Endometrium (tissue), 2 donors: ENCODE results near the gene VPS29.
A peak's percentile ranks its signal among the peaks of the same experiment; 100 is the strongest.
"Not testable (repeated sequence)": the region's sequence is repeated elsewhere in the genome, so short reads cannot be mapped to it uniquely, and the experiment has no call there.

Source experiments
- FAIRE-seq: peaks from 2 replicates; lab custom pipeline; 2012; peaks lifted over from hg19 to GRCh38; lab: Jason Lieb, UNC
- donor health status: control.
- donor health status: control.

The VPS29 gene

DNA sequence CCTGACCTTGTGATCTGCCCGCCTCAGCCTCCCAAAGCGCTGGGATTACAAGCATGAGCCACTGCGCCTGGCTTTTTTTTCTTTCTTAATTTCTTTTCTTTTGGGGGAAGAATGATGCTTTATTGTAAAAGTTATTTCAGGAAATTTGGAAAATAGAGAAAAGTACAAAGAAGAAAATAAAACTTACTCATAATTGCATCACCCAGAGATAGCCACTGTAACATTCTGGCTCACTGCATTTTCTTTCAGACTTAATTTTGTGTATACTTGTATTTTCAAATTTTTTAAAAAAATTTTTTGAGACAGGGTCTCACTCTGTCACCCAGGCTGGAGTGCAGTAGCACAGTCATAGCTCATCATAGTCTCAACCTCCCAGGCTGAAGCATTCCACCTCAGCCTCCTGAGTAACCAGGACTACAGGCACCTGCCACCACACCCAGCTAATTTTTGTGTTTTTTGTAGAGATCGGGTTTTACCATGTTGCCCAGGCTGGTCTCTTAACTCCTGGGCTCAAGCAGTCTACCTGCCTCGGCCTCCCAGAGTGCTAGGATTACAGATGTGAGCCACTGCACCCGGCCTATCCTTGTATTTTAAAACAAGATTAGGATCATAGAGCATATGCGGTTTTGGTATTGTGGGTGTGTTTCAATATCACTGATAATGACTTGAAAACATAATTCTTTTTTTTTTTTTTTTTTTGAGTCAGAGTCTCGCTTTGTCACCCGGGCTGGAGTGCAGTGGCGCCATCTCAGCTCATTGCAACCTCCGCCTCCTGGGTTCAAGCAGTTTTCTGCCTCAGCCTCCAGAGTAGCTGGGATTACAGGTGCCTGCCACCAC lies 19.2 kb upstream of the VPS29 start:
- FAIRE-seq, result not testable (repeated sequence)

DNA sequence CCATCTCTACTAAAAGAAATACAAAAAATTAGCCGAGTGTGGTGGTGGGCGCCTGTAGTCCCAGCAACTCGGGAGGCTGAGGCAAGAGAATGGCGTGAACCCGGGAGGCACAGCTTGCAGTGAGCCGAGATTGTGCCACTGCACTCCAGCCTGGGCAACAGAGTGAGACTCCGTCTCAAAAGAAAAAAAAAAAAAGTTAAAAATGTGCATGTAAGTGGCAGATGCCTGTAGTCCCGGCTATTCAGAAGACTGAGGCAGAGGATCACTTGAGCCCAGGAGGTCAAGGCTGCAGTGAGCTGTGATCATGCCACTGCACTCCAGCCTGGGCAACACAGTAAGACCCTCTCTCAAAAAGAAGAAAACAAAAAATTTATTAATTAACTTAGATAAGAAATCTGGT lies 16.1 kb upstream of the VPS29 start:
- not testable (repeated sequence) for FAIRE-seq

DNA sequence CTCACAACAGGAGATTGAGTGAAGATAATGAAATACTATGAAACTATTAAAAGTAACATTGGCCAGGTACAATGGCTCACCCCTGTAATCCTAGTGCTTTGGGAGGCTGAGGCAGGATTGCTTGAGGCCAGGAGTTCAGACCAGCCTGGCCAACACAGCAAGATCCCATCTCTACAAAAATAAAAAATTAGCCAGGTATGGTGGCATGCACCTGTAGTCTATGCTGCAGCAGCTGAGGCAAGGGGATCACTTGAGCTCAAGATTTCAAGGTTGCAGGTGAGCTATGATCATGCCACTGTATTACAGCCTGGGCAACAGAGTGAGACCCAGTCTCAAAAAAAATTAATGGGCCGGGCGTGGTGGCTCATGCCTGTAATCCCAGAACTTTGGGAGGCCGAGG lies 15.1 kb upstream of the VPS29 start:
- no peak for FAIRE-seq

DNA sequence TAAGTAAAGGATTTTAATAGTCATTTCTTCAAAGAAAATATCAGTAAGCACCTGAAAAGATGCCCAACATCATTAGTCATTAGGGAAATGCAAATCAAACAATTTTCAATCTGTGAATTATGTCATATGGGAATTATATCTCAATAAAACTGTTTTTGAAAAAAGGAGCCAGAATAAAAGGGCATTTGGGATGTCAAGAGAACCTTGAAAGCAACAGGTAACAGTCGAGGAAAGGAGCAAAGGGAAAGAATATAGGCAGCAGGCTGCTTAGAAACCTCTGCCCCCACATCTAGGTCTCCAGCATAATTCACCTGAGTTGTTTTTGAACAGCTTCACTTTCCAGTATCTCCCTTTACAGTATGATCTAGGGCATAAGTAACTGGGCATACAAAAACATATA lies 12.5 kb upstream of the VPS29 start:
- FAIRE-seq, result no peak

DNA sequence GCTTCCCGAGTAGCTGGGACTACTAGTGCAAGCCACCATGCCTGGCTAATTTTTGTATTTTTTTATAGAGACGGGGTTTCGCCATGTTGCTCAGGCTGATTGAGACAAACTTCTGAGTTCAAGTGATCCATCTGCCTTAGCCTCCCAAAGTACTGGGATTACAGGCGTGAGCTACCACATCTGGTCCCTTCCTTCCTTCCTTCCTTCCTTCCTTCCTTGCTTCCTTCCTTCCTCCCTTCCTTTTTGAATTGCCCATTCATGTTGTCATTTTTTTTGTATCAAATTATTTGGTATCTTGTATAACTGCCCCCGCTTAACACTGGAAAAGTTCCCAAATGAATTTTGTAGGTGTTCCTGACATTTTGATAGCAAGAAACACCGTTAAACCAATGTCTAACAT lies 11.9 kb upstream of the VPS29 start:
- FAIRE-seq, result no peak

DNA sequence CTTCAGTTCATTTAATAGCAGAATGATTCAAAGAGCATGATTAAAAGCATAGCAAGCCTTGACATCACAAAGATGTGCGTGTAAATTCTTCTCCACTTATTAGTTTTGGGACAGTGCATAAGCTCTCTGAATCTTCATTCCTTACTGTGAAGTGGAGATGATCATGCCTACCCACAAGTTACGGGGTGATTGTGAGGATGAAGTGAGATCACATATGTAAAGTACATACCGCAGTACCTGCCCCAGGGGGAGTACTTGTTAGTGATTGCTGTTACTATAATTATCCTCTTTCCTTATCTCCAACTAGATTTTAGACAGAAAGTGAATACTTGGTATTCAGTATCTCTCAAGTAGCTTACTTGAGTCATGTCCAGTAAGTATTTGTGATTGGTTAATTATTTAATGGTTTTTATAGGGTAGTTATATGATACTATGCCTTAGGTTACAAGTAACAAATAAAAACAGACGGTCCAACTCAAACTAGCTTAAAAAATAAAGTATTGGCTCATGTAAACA lies 6.2 kb upstream of the VPS29 start:
- no peak for FAIRE-seq

DNA sequence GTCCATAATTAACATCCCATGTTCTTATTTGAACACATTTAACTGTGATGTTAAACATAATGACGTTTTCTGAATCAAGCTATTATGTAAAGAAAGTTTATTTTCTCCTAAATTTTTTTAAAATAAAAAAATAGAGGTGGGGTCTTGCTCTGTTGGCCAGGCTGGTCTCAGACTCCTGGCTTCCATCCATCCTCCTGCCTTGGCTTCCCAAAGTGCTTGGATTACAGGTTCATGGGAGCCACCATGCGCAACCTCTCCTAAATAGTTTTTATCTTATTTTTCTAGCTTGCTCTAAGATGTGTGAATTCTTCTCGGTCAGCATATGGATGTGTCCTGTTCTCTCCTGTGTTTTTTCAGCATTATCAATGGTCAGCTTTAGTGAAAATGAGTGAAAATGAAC lies 3.4 kb upstream of the VPS29 start:
- FAIRE-seq, result no peak

DNA sequence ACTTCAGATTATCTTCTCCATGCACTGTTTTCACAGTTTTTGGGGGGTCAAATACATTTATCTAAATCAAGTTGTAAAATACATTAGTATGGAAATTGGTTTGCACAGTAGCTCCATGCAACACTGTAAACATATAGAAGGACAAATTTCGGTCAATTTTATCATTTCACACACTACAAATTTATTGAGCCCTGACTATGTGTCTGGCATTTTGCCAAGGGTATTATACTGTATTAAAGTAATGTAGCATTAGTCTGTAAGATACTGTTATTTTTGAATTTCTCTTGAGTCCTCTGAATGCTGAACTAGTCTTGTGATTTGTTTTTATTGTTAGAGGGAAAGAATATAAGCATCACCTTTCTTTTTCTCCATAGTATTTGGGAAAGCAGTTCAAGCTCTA lies 1.5 kb upstream of the VPS29 start:
- FAIRE-seq, result no peak

DNA sequence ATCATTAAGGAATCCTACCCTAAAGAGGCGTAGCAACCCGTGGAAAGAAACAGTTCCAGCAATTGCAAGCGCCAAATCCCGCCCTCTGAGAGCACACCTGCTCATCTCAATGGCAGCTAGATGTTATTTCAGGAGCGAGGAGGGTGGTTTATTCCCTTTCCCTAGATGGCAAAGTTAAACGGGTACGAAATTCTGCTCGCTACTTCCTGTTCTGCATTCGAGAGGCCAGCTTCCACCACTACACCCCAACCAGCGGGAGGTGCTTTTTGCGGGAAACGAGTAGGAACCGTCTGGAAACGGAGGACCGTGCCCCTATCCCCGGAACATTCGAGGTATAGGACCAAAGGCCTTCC lies 536 bp downstream of the VPS29 start:
- no peak for FAIRE-seq

DNA sequence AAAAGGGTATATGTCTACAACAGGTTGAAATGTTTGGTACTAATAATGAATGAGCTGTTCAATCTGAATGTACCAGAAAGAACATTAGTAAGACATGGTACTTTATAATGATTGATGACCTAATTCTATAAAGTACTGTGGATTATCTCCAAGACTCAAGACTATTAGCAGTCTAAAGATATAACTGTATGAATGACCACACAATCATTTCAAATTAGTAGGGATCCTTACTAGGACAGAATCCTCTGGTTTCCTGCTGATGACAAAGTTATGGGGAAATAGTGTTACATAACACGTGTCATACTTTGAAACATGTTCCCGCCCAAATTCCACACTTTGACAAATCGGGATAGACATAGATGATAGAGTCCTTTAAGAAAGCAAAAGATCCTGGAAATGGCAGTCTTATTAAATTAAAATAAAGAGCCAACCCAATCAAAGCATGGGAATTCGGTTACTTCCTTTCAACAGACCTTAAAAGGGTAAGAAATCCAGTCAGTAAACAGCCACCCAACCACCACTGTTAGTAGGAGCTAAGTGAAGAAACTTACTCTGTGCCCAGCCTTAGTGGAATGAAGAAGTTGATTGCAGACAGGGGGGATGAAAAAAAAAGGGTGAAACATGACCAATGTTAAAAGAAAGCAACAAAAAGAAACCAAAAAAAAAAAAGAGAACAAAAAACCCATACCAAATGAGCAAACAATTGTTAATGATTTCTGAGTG lies 2.8 kb downstream of the VPS29 start:
- FAIRE-seq, result no peak

DNA sequence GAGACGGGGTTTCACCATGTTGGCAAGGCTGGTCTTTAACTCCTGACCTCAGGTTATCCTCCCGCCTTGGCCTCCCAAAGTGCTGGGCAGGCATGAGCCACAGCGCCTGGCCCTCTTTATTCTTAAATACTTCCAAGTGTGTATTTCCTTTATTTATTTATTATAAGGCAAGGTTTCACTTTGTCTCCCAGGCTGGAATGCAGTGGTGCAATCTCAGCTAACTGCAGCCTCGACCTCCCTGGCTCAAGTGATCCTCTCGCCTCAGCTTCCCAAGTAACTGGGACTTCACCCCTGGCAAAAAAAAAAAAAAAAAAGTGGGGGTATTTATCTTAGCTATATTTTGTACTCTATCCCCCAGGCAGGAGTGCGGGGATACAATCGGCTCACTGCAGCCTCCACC lies 26.5 kb downstream of the VPS29 start:
- no peak for FAIRE-seq

DNA sequence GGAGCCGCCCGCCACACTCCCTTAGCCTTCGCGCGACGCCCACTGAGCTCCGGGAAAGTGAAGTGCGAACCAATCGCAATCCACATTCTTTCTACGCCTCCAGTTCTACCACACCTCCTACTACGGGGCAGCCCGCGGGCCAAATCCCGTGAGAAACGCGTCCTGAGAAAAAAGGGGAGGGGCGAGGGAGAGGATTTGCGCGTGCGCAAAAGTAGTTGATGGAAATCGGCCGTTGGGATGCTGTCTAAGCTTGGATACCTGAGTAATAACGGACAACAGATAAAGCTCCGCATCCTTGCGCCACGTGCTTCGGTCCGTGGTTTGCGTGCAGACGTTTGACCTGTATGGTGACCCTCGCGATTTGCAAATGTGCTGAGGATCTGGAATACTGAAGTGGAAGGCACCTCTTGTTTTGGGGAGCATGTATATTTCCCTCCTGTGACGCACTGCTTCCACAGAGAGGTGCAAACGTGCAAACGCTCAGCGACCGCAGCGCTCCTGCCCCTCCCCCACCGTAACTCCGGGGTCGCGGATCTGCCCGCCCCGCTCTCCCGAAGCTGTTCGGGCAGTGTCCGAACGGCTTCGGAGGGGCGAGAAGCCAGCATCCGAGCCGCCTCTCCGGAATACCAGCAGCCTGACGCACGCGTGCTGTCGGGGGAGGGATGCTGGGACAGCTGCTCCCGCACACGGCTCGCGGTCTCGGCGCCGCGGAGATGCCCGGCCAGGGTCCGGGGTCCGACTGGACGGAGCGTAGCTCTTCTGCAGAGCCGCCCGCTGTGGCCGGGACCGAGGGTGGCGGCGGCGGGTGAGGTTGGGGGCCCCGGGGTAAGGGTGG lies 33.5 kb downstream of the VPS29 start, which contains the start of the genes FAM216A and GPN3:
Gene FAM216A (plus strand): TSS at position 632 of the 835 bp plus-strand sequence. CDS start 31 bp downstream, at position 663.
Gene GPN3 (minus strand): TSS at position 44 of the 835 bp plus-strand sequence. CDS start 54 bp downstream, outside the sequence.
- peak; percentile 94 for FAIRE-seq

DNA sequence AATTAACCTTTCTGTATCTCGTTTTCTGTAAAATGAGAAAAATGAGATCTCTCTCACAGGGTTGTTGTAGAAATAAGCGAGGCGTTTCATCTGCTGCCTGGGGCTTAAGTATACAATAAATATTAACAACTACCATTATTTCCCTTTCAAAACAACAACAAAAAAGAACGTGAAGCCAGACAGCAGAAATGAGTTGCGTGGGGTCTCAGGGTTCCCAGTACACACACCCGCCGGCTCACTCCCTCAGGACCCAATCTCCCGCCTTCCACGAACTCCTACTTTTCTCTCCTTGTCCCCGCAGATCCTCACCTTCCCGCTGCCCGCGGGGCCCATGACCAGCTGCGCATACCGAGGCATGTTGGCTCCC lies 34.1 kb downstream of the VPS29 start:
- no peak for FAIRE-seq

DNA sequence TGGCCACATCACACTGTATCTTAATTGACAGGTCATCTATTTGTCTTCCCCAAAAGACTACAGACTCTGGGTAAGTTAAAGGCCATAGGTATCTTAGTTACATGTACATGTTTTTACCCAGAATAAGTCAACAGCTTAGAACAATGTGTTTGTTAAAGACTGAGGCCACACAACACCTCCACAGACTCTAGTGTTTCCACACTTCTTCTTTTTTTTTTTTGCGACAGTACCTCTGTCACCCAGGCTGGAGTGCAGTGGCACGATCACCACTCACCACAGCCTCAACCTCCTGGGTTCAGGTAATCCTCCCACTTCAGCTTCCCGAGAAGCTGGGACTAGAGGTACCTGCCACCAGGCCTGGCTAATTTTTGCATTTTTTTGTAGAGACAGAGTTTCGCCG lies 35.1 kb downstream of the VPS29 start:
- FAIRE-seq, result no peak

DNA sequence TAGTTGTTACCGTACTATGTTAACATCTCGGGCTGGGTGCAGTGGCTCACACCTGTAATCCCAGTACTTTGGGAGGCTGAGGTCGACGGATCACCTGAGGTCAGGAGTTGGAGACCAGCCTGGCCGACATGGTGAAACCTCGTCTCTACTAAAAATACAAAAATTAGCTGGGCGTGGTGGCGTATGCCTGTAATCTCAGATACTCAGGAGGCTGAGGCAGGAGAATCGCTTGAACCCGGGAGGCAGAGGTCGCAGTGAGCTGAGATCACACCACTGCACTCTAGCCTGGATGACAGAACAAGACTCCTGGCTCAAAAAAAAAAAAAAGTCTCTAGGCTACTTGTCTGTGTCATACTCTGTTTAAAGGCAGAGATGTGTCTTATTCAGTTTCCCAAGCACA lies 36.1 kb downstream of the VPS29 start:
- FAIRE-seq, result not testable (repeated sequence)

DNA sequence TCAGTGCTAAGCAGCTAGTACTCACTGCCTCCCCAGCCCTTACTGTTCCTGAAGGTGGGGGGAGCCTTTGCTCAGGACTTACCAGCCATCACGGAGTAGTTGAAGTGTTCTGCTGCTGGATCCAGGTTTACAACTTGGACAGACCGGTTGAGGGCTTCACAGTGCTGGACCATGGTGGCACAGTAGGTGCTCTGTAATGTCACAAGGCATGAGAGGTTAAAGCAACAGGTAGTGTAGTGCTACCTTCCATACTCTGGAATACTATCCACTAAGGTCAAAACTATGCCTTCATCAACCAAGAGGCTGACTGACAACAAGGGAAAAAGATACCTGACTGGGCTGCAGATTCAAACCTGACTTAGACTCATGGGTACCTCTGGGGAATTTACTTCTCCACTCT lies 36.9 kb downstream of the VPS29 start:
- no peak for FAIRE-seq

DNA sequence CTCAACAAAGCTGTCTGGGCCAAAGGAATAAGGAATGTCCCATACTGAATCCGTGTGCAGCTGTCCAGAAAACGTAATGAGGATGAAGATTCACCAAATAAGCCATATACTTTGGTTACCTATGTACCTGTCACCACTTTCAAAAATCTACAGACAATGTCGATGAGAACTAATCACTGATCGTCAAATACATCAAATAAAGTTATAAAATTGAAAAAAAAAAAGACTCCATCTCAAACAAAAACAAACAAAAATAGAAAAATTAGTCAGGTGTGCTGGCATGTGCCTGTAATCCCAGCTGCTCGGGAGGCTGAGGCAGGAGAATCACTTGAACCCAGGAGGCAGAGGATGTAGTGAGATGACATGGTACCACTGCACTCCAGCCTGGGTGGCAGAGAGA lies 40.7 kb downstream of the VPS29 start:
- FAIRE-seq, result not testable (repeated sequence)

DNA sequence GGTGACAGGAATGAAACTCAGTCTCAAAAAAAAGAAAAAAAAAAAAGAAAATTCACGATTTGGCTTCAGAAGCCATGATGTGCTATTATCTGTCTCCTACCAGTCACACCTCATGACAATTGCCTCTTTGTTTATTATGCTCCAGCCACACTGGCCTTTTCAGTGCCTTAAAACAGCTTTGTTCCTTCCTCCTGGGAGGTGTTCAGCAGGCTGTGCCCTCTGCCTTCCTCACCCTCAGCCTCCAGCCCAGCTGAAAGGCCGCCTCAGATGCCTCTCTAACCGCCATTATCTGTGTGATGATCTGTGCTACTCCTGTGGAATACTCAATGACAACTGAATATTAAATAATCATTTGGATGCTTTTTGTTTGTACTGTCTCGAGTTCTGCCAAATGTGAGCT lies 43.2 kb downstream of the VPS29 start:
- no peak for FAIRE-seq

DNA sequence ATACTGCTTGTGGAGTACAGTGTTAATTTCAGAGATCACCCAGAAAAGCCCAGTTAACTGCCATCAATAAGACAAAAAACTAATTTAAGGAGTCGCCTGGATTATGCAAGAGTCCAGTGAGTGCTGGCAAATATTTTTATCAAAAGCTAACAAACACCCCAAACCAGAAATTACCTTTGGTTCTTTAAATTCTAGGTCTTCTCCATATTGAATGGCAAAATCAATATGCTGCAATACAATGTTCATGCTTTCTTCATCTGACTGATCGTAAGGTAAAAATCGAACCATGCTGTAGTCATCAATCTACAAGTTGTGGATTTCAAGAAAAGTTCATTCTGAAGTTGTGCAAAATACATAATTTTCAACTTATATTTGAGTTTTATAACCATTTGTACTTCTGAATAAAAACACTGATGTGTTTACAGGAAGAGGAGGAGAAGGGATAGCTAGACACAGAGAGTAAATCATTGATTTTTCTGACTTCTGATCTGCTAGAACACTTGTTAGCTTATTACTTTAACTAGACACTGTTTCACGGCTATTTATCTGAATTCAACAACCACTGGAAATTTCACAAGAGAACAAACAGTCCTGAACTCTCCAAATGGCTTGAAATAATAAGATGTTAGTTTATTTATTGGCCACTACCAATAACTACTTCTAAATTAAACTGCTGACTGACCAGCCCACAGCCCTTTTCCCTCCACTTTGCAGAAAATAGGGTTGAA lies 48.2 kb downstream of the VPS29 start:
- no peak for FAIRE-seq

DNA sequence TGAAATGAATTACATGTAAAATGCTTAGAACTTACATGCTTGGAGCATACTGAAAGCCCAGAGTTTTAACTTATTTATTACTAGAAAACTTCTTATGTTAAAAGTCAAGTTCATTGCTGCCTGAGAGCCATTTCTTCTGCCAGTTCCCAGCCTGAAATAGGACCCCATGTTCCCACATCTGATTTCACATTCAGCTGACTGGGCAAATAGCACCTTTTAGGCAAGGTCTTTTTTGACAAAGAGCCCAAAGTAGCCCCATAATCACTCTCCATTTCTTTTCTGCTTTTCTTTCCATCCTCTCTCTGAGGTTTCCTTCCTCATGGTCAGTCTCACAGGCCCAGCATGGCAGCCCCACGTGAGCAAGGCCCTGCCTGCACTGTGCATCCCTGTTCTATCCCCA lies 50.6 kb downstream of the VPS29 start:
- no peak for FAIRE-seq

DNA sequence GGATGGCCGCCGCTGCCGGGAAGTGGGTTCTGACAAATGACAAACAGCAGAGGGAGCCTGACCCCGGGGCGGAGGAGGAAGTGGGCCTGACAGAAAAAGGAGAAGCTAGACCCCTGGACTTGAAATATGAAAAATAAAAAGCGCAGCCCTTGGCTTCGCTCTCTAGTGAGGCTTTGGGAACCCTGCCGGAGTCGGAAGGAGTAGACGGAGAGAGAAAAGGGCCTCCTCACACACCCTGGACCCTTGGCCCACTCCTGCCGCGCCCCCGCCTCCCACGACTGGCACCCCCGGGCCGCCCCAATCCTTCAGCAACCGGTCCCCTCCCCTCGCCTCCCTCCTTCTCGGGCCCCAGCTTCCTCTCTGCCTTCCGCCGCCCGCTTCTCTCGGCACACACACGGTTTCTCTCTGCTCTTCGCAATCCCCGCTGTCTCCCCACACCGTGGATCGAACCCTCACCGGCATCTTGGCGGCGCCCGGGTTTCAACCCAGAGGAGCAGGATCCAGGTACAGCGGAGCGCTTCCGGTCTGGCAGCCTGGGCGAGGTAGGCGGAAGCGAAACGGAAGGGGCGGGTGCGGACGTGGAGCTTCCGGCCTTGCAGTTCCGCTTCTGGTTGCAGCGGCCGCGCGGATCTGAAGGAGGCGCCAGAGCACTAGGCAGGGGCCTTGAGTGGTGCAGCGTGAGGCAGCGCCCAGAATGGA lies 52.0 kb downstream of the VPS29 start, which contains the start of gene ARPC3:
Gene ARPC3 (minus strand): TSS at position 539 of the 699 bp plus-strand sequence. CDS start 77 bp downstream, at position 462.
- FAIRE-seq, result peak; percentile 65
